CD4-positive, alpha-beta T cell (primary cell): ENCODE results near the gene LILRA5. TPM values are rescaled to one million over a fixed set of nuclear protein-coding genes. Genes with fewer than 3 reads are reported as not detected.
A peak's percentile ranks its signal among the peaks of the same experiment; 100 is the strongest.

Experiments
- ATAC-seq: fragments of 200-7000 bp; cut with Tn5 transposase; one replicate; pipeline ENCODE4 v1.10.0; 2022; ENCODE audit warnings: mild to moderate bottlenecking; ENCODE audit not compliant: poor library complexity
- CTCF ChIA-PET: fragments of 350-600 bp; sonication (Branson Sonifier 250); formaldehyde crosslinking; loops from one replicate; lab custom pipeline; 2021; ENCODE audit warnings: antibody characterized with exemption, inconsistent platforms; lab: Charles Lee
- POLR2A ChIA-PET: fragments of 350-600 bp; sonication (Branson Sonifier 250); formaldehyde crosslinking; loops from one replicate; lab custom pipeline; 2021; ENCODE audit warnings: antibody characterized with exemption, inconsistent platforms; lab: Charles Lee
- DNase-seq, 14 experiments: peaks; one replicate each; pipeline ENCODE4 v3.0.0-alpha.2; 2013 to 2020; ENCODE audit warnings: mixed read lengths in 2 of 14
- H3K27ac ChIP-seq, 2 donors: one replicate each; pipeline versions ENCODE4 v1.5.1 to v1.7.0; 2013; ENCODE audit warnings: low read length in 2 of 2, low read depth in 1 of 2, mild to moderate bottlenecking in 1 of 2
- H3K27me3 ChIP-seq, 2 experiments: 1 replicate in 1 of 2; 2 replicates in 1 of 2; pipeline versions ENCODE4 v1.6.1 to v1.7.0; 2013; ENCODE audit warnings: low read length in 2 of 2, control low read depth in 1 of 2, mild to moderate bottlenecking in 1 of 2, moderate library complexity in 1 of 2; ENCODE audit not compliant: insufficient read depth in 2 of 2, control insufficient read depth in 1 of 2
- H3K36me3 ChIP-seq: one replicate; pipeline ENCODE4 v1.6.1; 2013; ENCODE audit warnings: low read length, control low read depth; ENCODE audit not compliant: insufficient read depth
- H3K4me1 ChIP-seq: one replicate; pipeline ENCODE4 v1.6.1; 2013; ENCODE audit warnings: low read length, control low read depth; ENCODE audit not compliant: insufficient read depth
- H3K4me3 ChIP-seq: one replicate; pipeline ENCODE4 v1.5.1; 2013; ENCODE audit warnings: mild to moderate bottlenecking, low read length, moderate library complexity
- H3K9me3 ChIP-seq, 2 experiments: 1 replicate in 1 of 2; 2 replicates in 1 of 2; pipeline versions ENCODE4 v1.6.1 to v1.7.0; 2013; ENCODE audit warnings: low read length in 2 of 2, mild to moderate bottlenecking in 2 of 2, control low read depth in 1 of 2, moderate library complexity in 1 of 2; ENCODE audit not compliant: control insufficient read depth in 1 of 2, insufficient read depth in 1 of 2
- H3K27ac Mint-ChIP-seq: one replicate; pipeline ENCODE4 v1.8.0; 2020; ENCODE audit warnings: mixed read lengths
- H3K27me3 Mint-ChIP-seq: one replicate; pipeline ENCODE4 v1.8.0; 2021; ENCODE audit warnings: mixed read lengths
- H3K36me3 Mint-ChIP-seq: one replicate; pipeline ENCODE4 v1.8.0; 2021; ENCODE audit warnings: low read depth, mixed read lengths
- H3K4me1 Mint-ChIP-seq: one replicate; pipeline ENCODE4 v1.8.0; 2021; ENCODE audit warnings: low read depth, mixed read lengths
- H3K4me3 Mint-ChIP-seq: one replicate; pipeline ENCODE4 v1.8.0; 2020; ENCODE audit warnings: mild to moderate bottlenecking, mixed read lengths
- H3K9me3 Mint-ChIP-seq: one replicate; pipeline ENCODE4 v1.8.0; 2020; ENCODE audit warnings: mixed read lengths
- intact Hi-C, 2 experiments: fragments of 100-400 bp; cut with DNase I in 1 of 2; cut with micrococcal nuclease in 1 of 2; formaldehyde crosslinking; loops; one replicate each; pipeline versions ENCODE4 v1.15.1 to v1.9.0; 2023 to 2025; cut with DNase I, micrococcal nuclease
- total RNA-seq, 174 experiments: library from RNA in 2 of 174; stranded (reverse) in 2 of 174; gene quantifications; one replicate each; pipeline ENCODE4 v1.2.3 and lab custom pipeline; 2021 to 2026
- TF ChIP-seq, protein P1 (sequence below): fragments of 200-600 bp; IDR thresholded peaks from one replicate; pipeline ENCODE4 v1.8.0; 2022; ENCODE audit warnings: antibody characterized with exemption, mild to moderate bottlenecking

LILRA5 gene
- total RNA-seq, 2 experiments from 2014 or later: 1.5 TPM

DNA sequence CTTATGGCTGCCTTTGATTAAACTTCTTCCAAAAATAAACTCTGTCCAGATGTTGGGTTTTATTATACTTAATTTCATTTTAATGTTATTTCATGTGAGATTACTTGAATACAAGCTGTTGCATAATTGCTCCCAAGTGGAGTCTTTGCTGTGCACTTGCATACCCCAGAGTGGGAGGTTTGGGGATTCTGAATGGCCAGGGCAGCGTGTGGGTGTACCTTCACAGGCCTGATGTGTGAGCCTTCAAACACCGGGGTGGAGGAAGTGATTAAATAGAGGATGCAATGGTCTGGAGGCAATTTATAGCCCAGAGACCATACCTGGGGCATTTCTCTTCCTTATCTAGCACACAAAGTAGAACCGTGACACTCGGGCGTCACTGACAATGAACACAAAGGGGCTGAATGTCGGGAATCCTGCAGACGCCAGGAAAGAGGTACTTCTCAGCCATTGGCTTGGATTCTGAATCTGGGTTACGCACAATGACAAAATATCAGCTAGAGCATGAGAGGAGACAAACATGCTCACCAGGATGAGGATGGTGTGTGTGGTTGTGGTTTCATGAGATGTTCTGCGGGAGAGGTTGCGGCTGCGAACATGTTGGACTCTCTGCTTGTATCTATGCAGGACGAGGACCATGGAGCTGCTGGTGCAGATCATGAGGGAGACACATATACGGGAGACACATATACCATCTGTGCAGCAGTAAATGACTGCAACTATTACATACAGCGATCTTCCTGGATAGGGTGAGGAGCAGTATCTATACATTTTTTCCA, 7.1 kb upstream of the LILRA5 start:
- H3K27ac Mint-ChIP-seq: no peak overlapping the region
- Histone ChIP-seq H3K27me3 (peaks cover 0 to 9% of the 10 kb centered on the region in 2 experiments), H3K9me3 (no peaks in the 10 kb centered on the region), H3K27ac (no peak overlapping the region), H3K36me3 (no peaks in the 10 kb centered on the region), H3K4me1 (peaks cover 6% of the 10 kb centered on the region), H3K4me3 (no peak overlapping the region)
- H3K4me3 Mint-ChIP-seq: no peak overlapping the region
- H3K4me1 Mint-ChIP-seq: peaks cover under 1% of the 10 kb centered on the region
- CTCF ChIA-PET: no interaction called here
- DNase-seq (no peak), ATAC-seq (no peak)
- H3K36me3 Mint-ChIP-seq: no peaks in the 10 kb centered on the region
- TF ChIP-seq, protein P1, sequence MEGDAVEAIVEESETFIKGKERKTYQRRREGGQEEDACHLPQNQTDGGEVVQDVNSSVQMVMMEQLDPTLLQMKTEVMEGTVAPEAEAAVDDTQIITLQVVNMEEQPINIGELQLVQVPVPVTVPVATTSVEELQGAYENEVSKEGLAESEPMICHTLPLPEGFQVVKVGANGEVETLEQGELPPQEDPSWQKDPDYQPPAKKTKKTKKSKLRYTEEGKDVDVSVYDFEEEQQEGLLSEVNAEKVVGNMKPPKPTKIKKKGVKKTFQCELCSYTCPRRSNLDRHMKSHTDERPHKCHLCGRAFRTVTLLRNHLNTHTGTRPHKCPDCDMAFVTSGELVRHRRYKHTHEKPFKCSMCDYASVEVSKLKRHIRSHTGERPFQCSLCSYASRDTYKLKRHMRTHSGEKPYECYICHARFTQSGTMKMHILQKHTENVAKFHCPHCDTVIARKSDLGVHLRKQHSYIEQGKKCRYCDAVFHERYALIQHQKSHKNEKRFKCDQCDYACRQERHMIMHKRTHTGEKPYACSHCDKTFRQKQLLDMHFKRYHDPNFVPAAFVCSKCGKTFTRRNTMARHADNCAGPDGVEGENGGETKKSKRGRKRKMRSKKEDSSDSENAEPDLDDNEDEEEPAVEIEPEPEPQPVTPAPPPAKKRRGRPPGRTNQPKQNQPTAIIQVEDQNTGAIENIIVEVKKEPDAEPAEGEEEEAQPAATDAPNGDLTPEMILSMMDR: no peak
- H3K9me3 Mint-ChIP-seq: no peaks in the 10 kb centered on the region
- peaks cover 34% of the 10 kb centered on the region for H3K27me3 Mint-ChIP-seq
- intact Hi-C loops: no loop called here
- POLR2A ChIA-PET: no interaction called here

DNA sequence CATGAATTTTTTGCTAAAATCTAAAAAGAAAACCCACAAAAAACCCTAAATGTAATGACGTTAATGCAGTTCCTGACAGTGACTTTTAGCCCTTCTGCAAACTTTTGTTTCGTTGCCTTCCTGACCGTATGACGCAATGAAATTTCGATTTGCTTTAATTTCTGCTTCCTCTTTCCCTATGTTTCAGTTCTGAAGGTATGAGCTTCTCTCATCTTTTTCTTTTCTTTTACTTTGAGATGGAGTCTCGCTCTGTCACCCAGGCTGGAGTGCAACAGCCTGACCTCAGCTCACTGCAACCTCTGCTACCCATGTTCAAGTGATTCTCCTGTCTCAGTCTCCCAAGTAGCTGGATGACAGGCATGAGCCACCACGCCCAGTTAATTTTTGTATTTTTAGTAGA, 6.1 kb upstream of the LILRA5 start:
- no peak for ATAC-seq
- Histone ChIP-seq H3K27me3 (peaks cover 0 to 12% of the 10 kb centered on the region in 2 experiments), H3K27ac (no peak overlapping the region), H3K4me1 (peaks cover 6% of the 10 kb centered on the region), H3K4me3 (no peak overlapping the region), H3K9me3 (no peaks in the 10 kb centered on the region), H3K36me3 (no peaks in the 10 kb centered on the region)
- H3K4me3 Mint-ChIP-seq: no peak overlapping the region
- intact Hi-C loops: no loop called here
- POLR2A ChIA-PET: no interaction called here
- TF ChIP-seq, protein P1: no peak
- H3K27me3 Mint-ChIP-seq: peaks cover 38% of the 10 kb centered on the region
- H3K36me3 Mint-ChIP-seq: no peaks in the 10 kb centered on the region
- H3K27ac Mint-ChIP-seq: no peak overlapping the region
- DNase-seq: peak in 2 of 14 experiments; percentile 45 to 50
- CTCF ChIA-PET: no interaction called here
- H3K9me3 Mint-ChIP-seq: no peaks in the 10 kb centered on the region
- H3K4me1 Mint-ChIP-seq: no peaks in the 10 kb centered on the region

DNA sequence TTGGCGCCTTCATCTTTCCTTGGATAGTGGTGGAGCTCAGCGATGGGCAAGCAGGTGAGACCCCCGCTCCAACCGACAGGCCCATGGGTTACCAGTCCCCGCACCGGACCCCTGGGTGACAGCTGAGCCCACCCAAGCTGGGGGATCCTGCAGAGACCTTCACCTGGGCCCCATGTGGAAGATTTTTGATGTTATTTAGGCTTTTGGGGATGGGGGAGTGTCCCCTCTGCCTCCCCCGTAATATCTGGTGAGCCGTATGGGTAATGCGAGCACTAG, 4.9 kb upstream of the LILRA5 start:
- no peak overlapping the region for H3K27ac ChIP-seq
- Mint-ChIP-seq H3K4me1 (no peaks in the 10 kb centered on the region), H3K9me3 (no peaks in the 10 kb centered on the region), H3K36me3 (no peaks in the 10 kb centered on the region), H3K27ac (no peak overlapping the region), H3K4me3 (no peak overlapping the region), H3K27me3 (peaks cover 45% of the 10 kb centered on the region)
- CTCF ChIA-PET: no interaction called here
- intact Hi-C loops: no loop called here
- H3K4me1 ChIP-seq: peaks cover 6% of the 10 kb centered on the region
- DNase-seq: no peak
- H3K27me3 ChIP-seq: peaks cover 3 to 19% of the 10 kb centered on the region in 2 experiments
- TF ChIP-seq, protein P1: no peak
- POLR2A ChIA-PET: no interaction called here
- no peaks in the 10 kb centered on the region for H3K36me3 ChIP-seq
- no peak overlapping the region for H3K4me3 ChIP-seq
- no peaks in the 10 kb centered on the region for H3K9me3 ChIP-seq
- ATAC-seq: no peak
